LHCN-M2 (cell line): ENCODE data around the gene TRMU. TPM values are rescaled to one million over a fixed set of nuclear protein-coding genes. Genes with fewer than 3 reads are reported as not detected.

Experiments used
- DNase-seq: peaks from one replicate; pipeline ENCODE4 v3.0.0-alpha.2; 2012; ENCODE audit warnings: low read depth
- polyA plus RNA-seq: library from polyadenylated mRNA; unstranded; fragments of >200 nt; gene quantifications from one replicate; pipeline ENCODE4 v1.2.1, GENCODE V29; 2012; ENCODE audit warnings: missing spikeins
- total RNA-seq: library from RNA; depleted of rRNA; stranded (reverse); fragments of >200 nt; gene quantifications from 2 replicates; pipeline ENCODE4 v1.2.3, GENCODE V29; 2014; rRNA removed

The TRMU gene, protein sequence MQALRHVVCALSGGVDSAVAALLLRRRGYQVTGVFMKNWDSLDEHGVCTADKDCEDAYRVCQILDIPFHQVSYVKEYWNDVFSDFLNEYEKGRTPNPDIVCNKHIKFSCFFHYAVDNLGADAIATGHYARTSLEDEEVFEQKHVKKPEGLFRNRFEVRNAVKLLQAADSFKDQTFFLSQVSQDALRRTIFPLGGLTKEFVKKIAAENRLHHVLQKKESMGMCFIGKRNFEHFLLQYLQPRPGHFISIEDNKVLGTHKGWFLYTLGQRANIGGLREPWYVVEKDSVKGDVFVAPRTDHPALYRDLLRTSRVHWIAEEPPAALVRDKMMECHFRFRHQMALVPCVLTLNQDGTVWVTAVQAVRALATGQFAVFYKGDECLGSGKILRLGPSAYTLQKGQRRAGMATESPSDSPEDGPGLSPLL
- 53.6 and 59.0 TPM in 2 replicates for total RNA-seq
- 29.9 TPM for polyA plus RNA-seq

GRCh38 chr22:46335201-46336118 lies at the start of gene TRMU:
Gene TRMU, plus strand, starts transcription at chr22:46335714. Its CDS starts 51 bp downstream, at chr22:46335765.
- DNase-seq: peak; percentile 82

GRCh38 chr22:46286006-46286405 lies 49.5 kb upstream of the TRMU start:
- peak; percentile 52 for DNase-seq

DNA sequence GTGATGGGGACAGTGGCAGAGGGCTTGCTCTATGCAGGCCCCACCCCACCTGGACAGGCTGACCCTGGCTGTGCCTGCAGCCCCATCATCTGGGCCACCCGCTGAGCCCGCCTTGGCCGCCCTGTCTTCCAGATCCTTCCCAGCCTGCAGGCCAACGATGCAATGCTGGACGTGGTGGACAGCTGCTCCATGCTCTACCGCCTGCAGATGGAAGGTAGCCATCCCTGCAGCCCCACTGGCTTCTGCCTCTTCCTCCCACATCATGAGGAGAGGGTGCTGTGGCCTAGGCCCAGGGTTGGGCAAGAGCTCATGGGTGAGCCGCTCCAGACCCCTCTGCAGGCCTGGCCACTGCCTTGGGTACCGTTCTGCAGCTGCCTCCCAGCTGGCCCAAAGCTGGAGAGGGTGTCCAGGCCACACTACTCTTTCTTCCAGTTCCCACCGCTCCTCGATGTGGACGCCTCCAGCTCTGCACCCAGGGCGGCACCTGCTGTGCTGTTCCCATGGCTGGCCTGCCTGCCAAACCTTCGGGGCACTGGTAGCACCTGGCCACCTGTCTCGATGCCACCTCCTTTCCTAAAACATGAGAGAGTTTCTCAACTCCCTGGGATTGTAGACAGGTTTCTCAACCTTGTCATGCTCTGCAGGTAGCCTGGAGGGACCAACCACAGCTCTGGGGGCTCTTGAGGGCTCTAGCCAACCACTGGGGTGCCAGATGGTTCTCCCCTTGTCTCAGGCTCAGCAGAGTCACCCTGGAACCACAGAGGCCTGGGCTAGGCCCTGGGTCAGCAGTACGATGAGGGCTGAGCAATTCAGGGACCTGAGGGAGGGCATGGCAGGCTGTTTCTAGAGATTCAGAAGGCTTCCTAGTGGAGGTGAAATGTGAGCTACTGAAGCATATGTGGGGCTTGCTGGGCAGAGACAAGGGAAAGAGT lies 48.3 kb upstream of the TRMU start:
- DNase-seq: no peak

DNA sequence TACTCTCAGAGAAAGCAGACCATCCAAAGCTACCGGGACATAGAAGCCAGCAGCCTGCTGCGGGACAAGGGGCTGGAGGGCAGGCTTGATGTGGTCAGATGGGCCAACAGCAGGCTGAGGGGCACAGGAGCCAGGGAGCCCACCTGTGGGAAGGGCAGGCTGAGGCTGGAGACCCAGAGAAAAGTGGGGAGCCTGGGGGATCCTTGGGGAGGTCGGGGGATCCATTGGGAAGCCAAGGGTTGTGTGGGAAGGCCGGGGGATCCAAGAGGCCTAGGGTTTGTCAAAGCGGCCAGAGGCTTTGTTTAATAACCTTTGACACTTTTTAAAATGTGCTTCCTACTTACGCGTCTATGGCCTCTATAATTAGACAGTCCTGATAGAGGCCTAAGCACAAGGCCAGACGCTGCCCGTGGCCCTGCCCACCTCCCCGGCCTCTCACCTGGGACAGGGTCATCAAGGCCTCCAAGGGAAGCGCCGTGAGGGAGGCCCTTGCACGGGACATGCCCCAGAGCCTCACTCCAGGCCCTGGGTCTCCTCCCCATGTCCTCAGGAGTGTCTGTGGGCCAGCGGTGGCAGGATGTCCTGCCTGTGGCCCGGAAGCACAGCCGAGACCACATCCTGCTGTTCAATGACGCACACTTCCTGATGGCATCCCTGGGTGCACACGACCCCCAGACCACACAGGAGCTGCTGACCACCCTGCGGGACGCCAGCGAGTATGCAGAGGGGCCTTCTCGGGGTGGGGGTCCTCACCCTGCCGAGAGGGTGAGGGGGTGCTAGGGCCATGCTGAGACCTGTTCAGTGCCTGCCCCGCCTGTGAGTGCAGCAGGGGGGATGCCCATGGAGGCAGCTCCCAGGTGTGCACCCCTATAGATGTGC lies 47.4 kb upstream of the TRMU start:
- no peak for DNase-seq

GRCh38 chr22:46288846-46289243 lies 46.7 kb upstream of the TRMU start:
- DNase-seq: no peak

DNA sequence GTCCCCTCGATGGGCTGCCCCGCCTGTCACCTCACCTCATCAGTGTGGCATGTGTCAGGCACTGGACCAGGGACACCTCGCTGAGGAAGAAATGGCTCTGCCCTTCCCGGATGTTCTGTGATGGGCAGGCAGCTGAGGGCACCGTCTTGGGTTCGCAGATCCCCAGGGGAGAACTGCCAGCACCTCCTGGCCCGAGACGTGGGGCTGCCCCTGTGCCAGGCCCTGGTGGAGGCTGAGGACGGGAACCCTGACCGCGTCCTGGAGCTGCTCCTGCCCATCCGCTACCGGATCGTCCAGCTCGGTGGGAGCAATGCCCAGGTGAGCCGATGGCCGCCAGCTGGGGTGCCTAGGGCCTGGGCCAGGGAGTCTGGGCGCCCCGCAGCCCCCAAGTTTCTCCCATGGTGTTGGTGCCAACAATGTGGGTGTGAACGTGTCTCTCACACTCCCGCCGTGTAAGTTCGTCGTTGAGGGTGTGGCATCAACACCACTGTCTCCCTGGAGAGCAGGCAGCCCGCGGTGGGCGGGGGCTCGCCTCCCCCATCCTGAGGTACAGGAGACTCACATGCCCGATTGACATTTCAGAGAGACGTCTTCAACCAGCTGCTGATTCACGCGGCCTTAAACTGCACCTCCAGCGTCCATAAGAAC lies 46.1 kb upstream of the TRMU start:
- DNase-seq: no peak

DNA sequence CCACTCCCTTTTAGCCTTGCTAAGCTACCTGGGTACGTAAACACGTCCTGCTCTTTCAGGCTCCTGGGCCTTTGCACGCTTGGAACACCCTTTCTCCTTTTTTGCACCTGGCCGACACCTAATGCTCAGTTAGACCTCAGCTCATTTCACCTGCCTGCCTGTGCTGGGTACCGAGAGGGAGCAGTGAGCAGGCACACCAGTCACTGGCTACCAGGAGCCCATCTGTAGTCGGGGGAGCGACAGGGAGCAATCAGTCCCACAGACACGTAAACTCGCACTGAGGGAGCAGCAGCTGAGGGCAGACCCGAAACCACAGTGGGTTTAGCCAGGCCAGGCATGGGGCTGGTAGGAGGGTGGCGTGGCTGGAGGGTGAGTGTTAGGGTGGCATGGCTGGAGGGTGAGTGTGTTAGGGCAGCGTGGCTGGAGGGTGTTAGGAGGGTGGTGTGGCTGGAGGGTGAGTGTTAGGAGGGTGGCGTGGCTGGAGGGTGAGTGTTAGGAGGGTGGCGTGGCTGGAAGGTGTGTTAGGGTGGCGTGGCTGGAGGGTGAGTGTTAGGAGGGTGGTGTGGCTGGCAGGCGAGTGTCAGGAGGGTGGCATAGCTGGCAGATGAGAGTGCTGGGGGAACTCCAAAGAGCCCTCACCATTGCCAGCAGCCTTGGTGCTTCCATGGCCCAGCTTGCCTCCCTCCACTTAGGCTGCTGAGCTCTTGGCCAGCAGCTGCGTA lies 45.2 kb upstream of the TRMU start:
- no peak for DNase-seq

GRCh38 chr22:46290843-46291785 lies 44.4 kb upstream of the TRMU start:
- DNase-seq: no peak

DNA sequence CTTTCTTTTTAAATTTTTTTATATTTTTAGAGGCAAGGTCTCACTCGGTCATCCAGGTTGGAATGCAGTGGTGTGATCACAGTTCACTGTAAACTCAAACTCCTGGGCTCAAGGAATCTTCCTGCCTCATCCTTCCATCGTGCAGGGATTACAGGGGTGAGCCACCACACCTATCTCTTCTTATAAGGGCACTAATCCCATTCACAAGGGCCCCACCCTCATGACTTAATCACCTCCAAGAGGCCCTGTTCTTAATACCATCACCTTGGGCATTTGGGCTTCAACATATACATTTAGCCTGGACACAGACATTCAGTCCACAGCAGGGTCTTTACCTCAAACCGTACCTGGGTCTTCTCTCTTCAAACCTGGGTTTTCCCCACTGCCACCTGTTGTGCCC lies 43.3 kb upstream of the TRMU start:
- DNase-seq: no peak

DNA sequence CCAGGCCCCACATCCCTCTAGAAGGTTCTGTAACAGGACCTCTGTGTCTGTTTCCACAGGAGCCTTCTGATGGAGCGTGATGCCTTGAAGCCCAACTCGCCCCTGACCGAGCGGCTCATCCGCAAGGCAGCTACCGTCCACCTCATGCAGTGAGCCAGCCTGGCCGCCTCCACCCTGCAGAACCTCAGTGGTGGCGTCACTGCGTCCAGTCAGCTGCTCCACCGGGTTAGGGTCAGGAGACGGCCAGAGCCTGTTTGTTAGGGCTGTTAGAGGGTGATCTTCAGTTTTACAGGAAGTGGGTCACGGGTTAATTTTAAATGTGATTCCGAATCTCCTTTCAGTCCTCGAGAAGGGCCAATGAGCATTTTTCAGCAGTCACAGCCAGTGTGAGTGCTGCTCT lies 42.8 kb upstream of the TRMU start:
- no peak for DNase-seq

GRCh38 chr22:46293577-46294260 lies 41.8 kb upstream of the TRMU start:
- peak; percentile 21 for DNase-seq

DNA sequence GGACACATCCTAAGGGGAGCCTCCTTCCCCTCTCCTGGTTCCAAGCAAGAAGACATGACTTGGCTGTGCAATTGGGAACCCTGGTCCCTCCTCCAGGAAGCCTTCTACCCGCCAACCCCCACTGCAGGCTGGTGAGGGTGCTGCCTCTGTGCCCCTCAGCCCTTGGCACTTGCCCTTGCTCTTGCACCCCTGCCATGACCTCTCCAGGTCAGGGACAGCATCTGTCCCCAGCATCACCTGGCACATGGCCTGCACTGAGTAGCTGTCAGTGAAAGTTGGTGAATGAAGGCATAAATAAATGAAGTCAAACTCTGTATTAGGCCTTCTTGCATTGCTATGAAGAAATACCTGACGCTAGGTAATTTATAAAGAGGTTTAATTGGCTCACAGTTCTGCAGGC lies 40.7 kb upstream of the TRMU start:
- DNase-seq: no peak

DNA sequence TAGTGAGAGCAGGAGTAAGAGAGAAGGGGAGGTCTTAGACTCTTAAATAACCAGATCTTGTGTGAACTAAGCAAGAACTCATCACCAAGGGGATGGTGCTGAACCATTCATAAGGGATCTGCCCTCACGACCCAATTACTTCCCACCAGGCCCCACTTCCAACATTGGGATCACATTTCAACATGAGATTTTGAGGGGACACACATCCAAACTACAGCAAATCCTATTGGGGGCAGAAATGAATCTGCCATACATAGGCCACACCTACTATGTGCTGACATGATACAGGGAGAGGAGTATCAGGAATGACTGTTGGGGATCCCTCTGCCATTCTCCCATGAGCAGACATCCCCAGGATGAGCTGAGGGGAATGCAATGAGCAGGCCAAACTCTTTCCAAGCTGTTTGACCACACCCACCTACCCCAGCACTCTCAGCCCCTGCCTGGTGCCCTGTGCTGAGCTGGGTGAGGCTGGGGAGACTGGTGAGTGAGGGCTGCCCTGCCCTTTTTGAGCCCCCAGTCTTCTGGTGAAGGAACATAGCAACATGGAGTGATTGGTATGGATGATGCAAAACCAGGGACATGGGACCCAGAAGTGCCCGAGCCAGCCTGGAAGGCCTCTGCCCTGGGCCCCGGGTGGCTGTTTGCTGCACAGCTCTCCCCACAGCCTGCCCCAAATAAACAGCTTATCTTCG lies 40.1 kb upstream of the TRMU start:
- no peak for DNase-seq

GRCh38 chr22:46296257-46297150 lies 39.0 kb upstream of the TRMU start, which contains the start of gene GTSE1:
Gene GTSE1, plus strand, starts transcription at chr22:46296870. Its CDS starts 531 bp downstream, at chr22:46297401.
- DNase-seq: peak; percentile 97

DNA sequence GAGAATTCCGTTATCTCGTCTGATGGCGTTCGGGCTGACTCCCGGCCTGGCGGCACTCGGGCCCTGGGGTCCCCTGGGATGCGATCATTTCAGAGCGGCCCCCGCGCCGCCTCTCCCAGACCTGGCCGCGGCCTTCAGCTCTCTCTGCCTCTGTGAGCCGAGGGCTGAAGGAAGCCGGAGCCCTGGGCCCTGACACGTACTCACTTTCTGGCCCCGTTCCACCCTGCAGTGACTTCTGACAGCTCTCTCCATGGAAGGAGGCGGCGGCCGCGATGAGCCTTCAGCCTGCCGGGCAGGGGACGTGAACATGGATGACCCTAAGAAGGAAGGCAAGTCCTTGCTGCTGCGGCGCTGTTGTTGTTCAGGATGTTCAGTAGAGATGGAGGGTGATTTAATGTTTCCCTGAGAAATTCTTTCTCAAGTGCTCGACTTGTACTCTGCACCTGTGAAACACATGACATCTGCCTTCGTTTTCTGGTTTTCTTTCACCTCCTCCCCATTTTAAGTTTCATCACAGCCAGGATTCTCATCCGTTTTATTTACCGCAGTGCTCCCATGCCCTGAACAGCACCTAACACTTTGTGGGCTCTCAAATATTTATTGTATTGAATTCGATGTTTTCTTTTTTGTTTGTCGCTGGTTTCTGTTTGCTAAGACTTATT lies 38.2 kb upstream of the TRMU start:
- peak; percentile 55 for DNase-seq
